ENCODE measurements around the gene SLCO4A1.

SLCO4A1 gene

DNA sequence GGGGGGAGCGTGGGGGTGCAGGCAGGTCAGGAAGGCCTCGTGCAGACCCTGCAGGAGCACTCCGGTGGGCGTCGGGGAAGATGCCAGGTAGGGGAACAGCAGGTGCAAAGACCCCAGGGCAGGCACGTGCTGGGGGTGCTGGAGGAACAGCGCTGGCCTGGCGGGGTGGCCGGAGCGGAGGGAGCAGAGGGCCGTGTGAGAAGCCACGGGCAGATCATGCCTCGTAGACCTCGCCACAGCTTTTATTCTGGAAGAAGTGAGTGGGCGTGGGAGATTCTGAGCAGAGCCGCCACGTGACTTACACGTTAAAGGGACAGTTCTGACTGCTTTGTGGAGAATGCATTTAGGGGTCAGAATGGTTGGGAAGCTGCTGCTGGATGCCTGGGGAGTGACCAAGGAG lies 75.6 kb downstream of the SLCO4A1 start:
- no peak for DNase-seq (ENCODE audit: low read depth)

DNA sequence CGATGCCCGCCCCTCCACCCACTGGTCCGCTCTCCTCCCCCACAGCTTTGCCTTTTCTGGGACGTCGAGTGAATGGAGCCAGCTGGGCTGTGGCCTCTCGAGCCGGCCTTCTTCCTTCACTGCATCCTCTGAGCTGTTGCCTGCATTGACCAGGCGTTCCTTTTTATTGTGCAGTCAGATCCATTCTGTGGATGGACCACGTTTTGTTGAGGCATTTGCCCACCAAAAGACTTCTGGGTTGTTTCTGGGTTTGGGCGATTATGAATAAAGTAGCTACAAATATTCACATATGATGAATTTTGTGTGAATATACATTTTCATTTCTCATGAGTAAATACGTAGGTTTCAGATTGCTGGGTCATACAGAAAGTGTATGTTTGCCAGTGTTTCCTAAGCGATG lies 76.2 kb downstream of the SLCO4A1 start:
- DNase-seq (ENCODE audit: low read depth), result no peak

GRCh38 chr20:62719250-62719935 lies 77.1 kb downstream of the SLCO4A1 start:
- DNase-seq (ENCODE audit: low read depth), result no peak

Data from T-helper 22 cell (primary cell).